ENCODE measurements around the gene ADRB1.

ADRB1 gene

DNA sequence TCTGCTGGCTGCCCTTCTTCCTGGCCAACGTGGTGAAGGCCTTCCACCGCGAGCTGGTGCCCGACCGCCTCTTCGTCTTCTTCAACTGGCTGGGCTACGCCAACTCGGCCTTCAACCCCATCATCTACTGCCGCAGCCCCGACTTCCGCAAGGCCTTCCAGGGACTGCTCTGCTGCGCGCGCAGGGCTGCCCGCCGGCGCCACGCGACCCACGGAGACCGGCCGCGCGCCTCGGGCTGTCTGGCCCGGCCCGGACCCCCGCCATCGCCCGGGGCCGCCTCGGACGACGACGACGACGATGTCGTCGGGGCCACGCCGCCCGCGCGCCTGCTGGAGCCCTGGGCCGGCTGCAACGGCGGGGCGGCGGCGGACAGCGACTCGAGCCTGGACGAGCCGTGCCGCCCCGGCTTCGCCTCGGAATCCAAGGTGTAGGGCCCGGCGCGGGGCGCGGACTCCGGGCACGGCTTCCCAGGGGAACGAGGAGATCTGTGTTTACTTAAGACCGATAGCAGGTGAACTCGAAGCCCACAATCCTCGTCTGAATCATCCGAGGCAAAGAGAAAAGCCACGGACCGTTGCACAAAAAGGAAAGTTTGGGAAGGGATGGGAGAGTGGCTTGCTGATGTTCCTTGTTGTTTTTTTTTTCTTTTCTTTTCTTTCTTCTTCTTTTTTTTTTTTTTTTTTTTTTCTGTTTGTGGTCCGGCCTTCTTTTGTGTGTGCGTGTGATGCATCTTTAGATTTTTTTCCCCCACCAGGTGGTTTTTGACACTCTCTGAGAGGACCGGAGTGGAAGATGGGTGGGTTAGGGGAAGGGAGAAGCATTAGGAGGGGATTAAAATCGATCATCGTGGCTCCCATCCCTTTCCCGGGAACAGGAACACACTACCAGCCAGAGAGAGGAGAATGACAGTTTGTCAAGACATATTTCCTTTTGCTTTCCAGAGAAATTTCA is 1.7 kb downstream of the ADRB1 start:
- TF ChIP-seq, protein P1, sequence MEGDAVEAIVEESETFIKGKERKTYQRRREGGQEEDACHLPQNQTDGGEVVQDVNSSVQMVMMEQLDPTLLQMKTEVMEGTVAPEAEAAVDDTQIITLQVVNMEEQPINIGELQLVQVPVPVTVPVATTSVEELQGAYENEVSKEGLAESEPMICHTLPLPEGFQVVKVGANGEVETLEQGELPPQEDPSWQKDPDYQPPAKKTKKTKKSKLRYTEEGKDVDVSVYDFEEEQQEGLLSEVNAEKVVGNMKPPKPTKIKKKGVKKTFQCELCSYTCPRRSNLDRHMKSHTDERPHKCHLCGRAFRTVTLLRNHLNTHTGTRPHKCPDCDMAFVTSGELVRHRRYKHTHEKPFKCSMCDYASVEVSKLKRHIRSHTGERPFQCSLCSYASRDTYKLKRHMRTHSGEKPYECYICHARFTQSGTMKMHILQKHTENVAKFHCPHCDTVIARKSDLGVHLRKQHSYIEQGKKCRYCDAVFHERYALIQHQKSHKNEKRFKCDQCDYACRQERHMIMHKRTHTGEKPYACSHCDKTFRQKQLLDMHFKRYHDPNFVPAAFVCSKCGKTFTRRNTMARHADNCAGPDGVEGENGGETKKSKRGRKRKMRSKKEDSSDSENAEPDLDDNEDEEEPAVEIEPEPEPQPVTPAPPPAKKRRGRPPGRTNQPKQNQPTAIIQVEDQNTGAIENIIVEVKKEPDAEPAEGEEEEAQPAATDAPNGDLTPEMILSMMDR (IDR thresholded peaks at IDR 0.05; ENCODE audit: low read depth, low read length): no peak
- H3K4me3 ChIP-seq (ENCODE audit: low read depth, low read length): no peak overlapping the region

DNA sequence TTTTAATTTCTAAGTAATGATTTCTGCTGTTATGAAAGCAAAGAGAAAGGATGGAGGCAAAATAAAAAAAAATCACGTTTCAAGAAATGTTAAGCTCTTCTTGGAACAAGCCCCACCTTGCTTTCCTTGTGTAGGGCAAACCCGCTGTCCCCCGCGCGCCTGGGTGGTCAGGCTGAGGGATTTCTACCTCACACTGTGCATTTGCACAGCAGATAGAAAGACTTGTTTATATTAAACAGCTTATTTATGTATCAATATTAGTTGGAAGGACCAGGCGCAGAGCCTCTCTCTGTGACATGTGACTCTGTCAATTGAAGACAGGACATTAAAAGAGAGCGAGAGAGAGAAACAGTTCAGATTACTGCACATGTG is 2.4 kb downstream of the ADRB1 start:
- TF ChIP-seq, protein P1 (IDR thresholded peaks at IDR 0.05; ENCODE audit: low read depth, low read length): no peak
- H3K4me3 ChIP-seq (ENCODE audit: low read depth, low read length): no peak overlapping the region

DNA sequence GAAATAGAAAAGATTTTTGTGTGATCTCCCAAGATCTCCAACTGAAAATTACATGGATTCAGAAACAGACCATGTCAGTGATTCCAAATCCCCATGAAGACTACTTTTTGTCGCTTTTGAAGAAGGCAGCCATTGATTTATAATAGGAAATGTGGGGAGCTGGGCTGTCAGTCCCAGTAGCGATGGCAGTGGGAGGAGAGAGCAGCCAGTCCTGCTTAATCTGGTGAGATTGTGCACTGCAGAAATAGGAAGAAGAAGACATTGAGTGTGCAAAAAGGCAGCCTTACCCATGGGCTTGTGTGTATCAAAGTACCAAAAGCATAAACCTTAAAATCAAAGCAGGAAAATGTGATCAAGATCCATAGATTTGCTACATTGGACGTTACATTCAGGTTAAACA is 4.8 kb downstream of the ADRB1 start:
- TF ChIP-seq, protein P1 (IDR thresholded peaks at IDR 0.05; ENCODE audit: low read depth, low read length): no peak
- H3K4me3 ChIP-seq (ENCODE audit: low read depth, low read length): no peak overlapping the region

DNA sequence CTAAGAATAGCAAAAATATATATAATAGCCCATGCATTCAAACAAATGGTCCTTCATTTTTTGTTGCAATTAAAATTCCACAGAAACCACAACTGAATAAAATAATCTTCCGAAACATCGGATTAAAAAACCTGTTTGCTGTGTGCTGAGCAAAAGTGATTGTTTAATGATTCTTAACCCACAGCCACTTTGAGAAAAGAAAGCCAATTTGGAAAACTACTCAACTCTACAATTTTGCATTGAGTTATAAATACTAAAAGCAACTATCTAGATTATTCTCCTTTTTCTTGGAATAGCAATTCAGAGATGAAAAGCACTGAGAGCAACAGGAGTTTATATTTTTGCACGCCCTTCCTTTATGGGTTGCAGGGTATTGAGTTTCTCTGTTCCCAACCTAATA is 8.0 kb downstream of the ADRB1 start:
- H3K4me3 ChIP-seq (ENCODE audit: low read depth, low read length): no peak overlapping the region
- TF ChIP-seq, protein P1 (IDR thresholded peaks at IDR 0.05; ENCODE audit: low read depth, low read length): no peak

DNA sequence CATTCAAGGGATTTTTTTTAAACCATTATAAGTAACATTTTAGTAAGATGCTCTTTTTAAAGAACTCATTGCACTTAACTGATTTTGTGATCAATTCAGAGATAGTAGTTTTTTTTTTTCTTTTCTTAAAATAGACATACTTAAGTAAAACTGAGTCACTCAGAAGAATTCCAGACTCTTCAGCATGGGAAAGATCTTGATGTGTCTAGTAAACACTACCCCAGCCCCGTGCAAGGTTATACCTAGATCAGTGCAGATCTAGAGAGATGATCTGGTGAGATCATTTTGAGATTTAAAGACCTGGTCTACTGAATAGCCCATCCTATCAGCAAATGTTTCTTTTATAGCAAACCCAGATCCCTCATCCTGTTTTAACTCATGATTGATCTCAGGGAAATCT is 8.6 kb downstream of the ADRB1 start:
- H3K4me3 ChIP-seq (ENCODE audit: low read depth, low read length): no peak overlapping the region
- TF ChIP-seq, protein P1 (IDR thresholded peaks at IDR 0.05; ENCODE audit: low read depth, low read length): no peak

DNA sequence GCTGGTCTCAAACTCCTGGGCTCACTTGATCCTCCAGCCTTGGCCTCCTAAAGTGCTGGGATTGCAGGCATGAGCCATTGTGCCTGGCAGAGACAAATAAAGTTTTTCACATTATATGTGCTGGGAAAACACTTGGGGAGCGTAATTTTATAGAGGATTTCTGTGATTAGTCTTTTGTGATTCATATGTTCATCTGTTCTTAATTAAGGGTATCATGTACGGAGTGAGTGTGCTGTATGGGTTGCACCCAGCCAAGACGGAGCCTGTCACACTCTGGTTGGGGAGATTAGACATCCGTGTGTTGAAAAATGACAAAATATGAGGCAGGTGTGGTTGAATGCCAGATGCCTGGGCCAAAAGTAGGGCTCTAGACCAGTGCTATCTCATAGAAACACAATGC is 10.3 kb downstream of the ADRB1 start:
- no peak overlapping the region for H3K4me3 ChIP-seq (ENCODE audit: low read depth, low read length)
- TF ChIP-seq, protein P1 (IDR thresholded peaks at IDR 0.05; ENCODE audit: low read depth, low read length): no peak

DNA sequence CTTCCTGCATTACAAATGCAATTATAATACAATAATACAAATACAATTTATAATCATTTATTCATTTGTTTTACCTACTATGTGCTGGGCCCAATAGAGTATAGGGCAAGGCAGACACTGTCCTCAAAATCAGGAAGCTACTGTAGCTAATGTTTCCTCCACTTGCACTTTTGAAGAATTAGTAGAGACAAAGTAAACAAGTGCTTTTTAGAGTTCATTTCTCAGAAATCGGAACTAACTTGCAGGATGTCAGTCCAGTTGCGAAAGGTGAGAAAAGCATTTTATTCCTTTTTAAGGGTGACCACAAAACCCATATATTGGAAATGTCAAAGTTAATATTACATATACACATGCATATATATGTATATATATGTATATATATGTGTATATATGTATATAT is 14.2 kb downstream of the ADRB1 start:
- H3K4me3 ChIP-seq (ENCODE audit: low read depth, low read length): no peak overlapping the region
- TF ChIP-seq, protein P1 (IDR thresholded peaks at IDR 0.05; ENCODE audit: low read depth, low read length): no peak
